NB4 (cell line): ENCODE measurements around the gene TMEFF1.

Source experiments
- CTCF ChIP-seq: IDR thresholded peaks from one replicate; pipeline ENCODE4 v1.5.1; 2012; ENCODE audit warnings: low read depth, low read length
- MYC ChIP-seq: IDR thresholded peaks from 2 replicates; pipeline ENCODE4 v1.6.1; 2011; ENCODE audit warnings: low read depth, low read length
- POLR2A ChIP-seq: IDR thresholded peaks from 2 replicates; pipeline ENCODE4 v1.6.1; 2011; ENCODE audit warnings: mild to moderate bottlenecking; ENCODE audit not compliant: insufficient read length; ENCODE audit errors: extremely low read depth
- TF ChIP-seq, protein P1 (sequence below): IDR thresholded peaks from 2 replicates; pipeline ENCODE4 v1.6.1; 2011; ENCODE audit warnings: low read depth, low read length

DNA sequence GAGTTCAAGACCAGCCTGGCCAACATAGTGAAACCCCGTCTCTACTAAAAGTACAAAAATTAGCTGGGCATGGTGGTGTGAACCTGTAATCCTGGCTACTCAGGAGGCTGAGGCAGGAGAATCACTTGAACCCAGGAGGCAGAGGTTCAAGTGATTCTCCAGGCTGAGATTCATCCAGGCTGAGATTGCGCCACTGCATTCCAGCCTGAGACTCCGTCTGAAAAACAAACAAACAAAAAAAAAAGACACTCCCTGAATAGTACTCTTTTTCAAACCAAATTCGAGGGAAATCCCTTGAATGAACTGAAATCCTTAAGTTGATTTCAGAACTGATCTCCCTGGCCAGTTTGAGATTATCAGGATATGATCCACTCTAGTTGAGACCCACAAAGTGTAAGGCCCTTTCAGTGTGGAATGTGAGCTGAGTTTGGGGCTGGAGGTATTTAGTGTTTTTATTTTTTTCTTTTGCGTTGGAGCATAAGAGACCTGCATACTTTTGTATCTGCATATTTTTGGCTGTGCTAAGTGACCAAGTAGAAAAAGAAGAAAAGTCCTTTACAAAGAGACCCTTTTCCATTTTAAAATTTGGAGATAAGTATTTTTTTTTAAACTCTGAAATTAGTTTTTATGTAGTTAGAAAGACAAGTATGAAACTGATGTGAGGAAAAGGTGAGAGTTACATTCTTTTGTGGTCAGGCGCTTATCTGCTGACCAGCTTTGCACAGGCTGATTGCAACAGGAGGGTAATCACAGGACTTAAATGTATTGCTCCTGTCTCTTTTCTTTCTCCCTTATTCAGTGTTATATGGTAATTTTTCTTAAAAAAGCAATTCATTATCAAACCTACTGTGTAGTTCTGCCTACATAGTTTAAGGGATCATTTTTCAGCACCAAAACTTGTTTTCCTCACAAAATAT is 42.9 kb downstream of the TMEFF1 start:
- no peak for TF ChIP-seq POLR2A
- TF ChIP-seq CTCF: no peak
- no peak for TF ChIP-seq MYC
- TF ChIP-seq, protein P1, sequence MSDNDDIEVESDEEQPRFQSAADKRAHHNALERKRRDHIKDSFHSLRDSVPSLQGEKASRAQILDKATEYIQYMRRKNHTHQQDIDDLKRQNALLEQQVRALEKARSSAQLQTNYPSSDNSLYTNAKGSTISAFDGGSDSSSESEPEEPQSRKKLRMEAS: no peak
